ENCODE results near the gene SCARF2.

DNA sequence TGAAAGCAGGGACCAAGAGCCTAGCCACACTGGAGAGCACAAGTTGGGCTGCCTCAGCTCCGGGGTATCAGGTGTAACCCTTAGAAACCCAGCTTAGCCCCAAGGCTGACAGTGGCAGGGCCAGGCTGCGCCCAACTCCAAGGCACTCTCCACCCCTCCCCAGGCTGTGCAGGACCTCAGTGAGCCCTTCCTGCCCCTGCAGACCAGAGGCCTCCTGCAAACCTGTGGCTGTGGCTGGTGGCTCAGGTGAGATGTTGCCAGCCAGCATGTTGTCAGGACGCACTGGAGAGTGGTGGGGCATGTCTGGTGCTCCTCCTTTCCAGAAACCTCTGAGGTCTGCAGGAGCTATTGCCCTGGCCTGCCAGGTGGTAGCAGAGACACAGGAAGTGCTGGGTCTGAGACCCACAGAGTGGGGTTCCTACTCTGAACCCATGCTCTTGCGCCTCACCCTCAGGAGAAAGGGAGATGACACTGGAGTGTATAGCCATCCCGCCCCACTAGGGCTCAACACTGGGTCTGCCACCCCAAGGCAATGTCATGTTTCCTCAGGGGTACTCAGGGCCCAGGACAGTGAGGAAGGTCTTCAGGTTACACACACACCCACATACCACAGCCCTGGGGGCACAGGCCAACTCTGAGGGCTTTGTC lies 2.4 kb upstream of the SCARF2 start:
- TF ChIP-seq CTCF (IDR thresholded peaks at IDR 0.05; ENCODE audit: low read depth, low read length) (no peak), EZH2phosphoT487 (IDR thresholded peaks at IDR 0.05; ENCODE audit: low read depth) (no peak)

All from OCI-LY3 (cell line).